OCI-LY1 (cell line): Measurements from ENCODE around the gene SRSF12.
"Not testable (repeated sequence)": the region's sequence is repeated elsewhere in the genome, so short reads cannot be mapped to it uniquely, and the experiment has no call there.

Experiments used
- H2AFZ ChIP-seq: fragments of 200-600 bp; sonication (generic), shearing (Covaris generic); 2 replicates; pipeline ENCODE4 v1.6.0; 2014; ENCODE audit warnings: antibody characterized with exemption, mild to moderate bottlenecking, low read length
- H3F3A ChIP-seq: fragments of 200-600 bp; sonication (generic), shearing (Covaris generic); 2 replicates; pipeline ENCODE4 v1.6.0; 2014; ENCODE audit warnings: mild to moderate bottlenecking, antibody characterized with exemption, low read length, moderate library complexity; ENCODE audit not compliant: insufficient read depth
- H3K27ac ChIP-seq: fragments of 200-600 bp; sonication (generic); 2 replicates; pipeline ENCODE4 v1.5.1; 2014; ENCODE audit warnings: low read length, mixed run types, mild to moderate bottlenecking, low read depth; ENCODE audit not compliant: poor library complexity, severe bottlenecking
- H3K27me3 ChIP-seq: fragments of 200-600 bp; sonication (generic); 2 replicates; pipeline ENCODE4 v1.6.0; 2014; ENCODE audit warnings: antibody characterized with exemption, mild to moderate bottlenecking, low read length, moderate library complexity; ENCODE audit not compliant: insufficient read depth
- H3K36me3 ChIP-seq: fragments of 200-600 bp; sonication (generic); 2 replicates; pipeline ENCODE4 v1.6.1; 2014; ENCODE audit warnings: mild to moderate bottlenecking, antibody characterized with exemption, low read length, moderate library complexity, mixed read lengths; ENCODE audit not compliant: insufficient read depth
- H3K4me1 ChIP-seq: fragments of 200-600 bp; sonication (generic); 2 replicates; pipeline ENCODE4 v1.5.1; 2014; ENCODE audit warnings: mild to moderate bottlenecking, low read length, moderate library complexity; ENCODE audit not compliant: insufficient read depth, severe bottlenecking
- H3K4me2 ChIP-seq: fragments of 200-600 bp; sonication (generic), shearing (Covaris generic); 2 replicates; pipeline ENCODE4 v1.6.1; 2014; ENCODE audit warnings: low read length
- H3K4me3 ChIP-seq: fragments of 200-600 bp; sonication (generic); 2 replicates; pipeline ENCODE4 v1.5.1; 2014; ENCODE audit warnings: low read length, low read depth, mild to moderate bottlenecking, mixed read lengths; ENCODE audit not compliant: poor library complexity, severe bottlenecking
- H3K79me2 ChIP-seq: fragments of 200-600 bp; shearing (Covaris generic); 2 replicates; pipeline ENCODE4 v1.6.1; 2016; ENCODE audit warnings: mixed run types, low read length, mixed read lengths; ENCODE audit not compliant: insufficient read depth
- H3K9ac ChIP-seq: fragments of 200-600 bp; sonication (generic), shearing (Covaris generic); 2 replicates; pipeline ENCODE4 v1.6.1; 2014; ENCODE audit warnings: mild to moderate bottlenecking, low read length, mixed read lengths
- H3K9me2 ChIP-seq: fragments of 200-600 bp; sonication (generic), shearing (Covaris generic); 2 replicates; pipeline ENCODE4 v1.6.1; 2014; ENCODE audit warnings: low read depth, mild to moderate bottlenecking, low read length, mixed read lengths
- H3K9me3 ChIP-seq: fragments of 200-600 bp; shearing (Covaris generic); 2 replicates; pipeline ENCODE4 v1.6.1; 2014; ENCODE audit warnings: low read length, mixed read lengths
- H4K20me1 ChIP-seq: fragments of 200-600 bp; sonication (generic), shearing (Covaris generic); 2 replicates; pipeline ENCODE4 v1.6.0; 2016; ENCODE audit warnings: mild to moderate bottlenecking, low read length; ENCODE audit not compliant: insufficient read depth
- CTCF ChIP-seq: fragments of 200-600 bp; sonication (generic), shearing (Covaris generic); IDR thresholded peaks from 2 replicates; pipeline ENCODE4 v1.5.1; 2017; ENCODE audit warnings: mild to moderate bottlenecking, antibody characterized with exemption, low read length, moderate library complexity, mixed read lengths
- EZH2 ChIP-seq: fragments of 200-600 bp; sonication (generic), shearing (Covaris generic); IDR thresholded peaks from 2 replicates; pipeline ENCODE4 v1.8.0; 2017; ENCODE audit warnings: borderline replicate concordance, mixed run types, mild to moderate bottlenecking, antibody characterized with exemption, low read length, moderate library complexity, mixed read lengths

SRSF12 gene

GRCh38 chr6:89132057-89132456 lies 14.2 kb upstream of the SRSF12 start:
- no peak overlapping the region for H3K4me3 ChIP-seq
- no peaks in the 10 kb centered on the region for H3K4me1 ChIP-seq
- H3K4me2 ChIP-seq: no peak overlapping the region
- H3K9me3 ChIP-seq: no peaks in the 10 kb centered on the region
- TF ChIP-seq CTCF: no peak
- TF ChIP-seq EZH2: no peak
- no peak overlapping the region for H3K27ac ChIP-seq
- H3F3A ChIP-seq: no peaks in the 10 kb centered on the region
- no peaks in the 10 kb centered on the region for H3K36me3 ChIP-seq
- no peak overlapping the region for H3K9ac ChIP-seq
- H3K9me2 ChIP-seq: no peaks in the 10 kb centered on the region
- H4K20me1 ChIP-seq: no peaks in the 10 kb centered on the region
- H2AFZ ChIP-seq: no peak overlapping the region
- no peaks in the 10 kb centered on the region for H3K79me2 ChIP-seq
- no peaks in the 10 kb centered on the region; the same call in 1 of the 2 replicates for H3K27me3 ChIP-seq

- no peaks in the 10 kb centered on the region for H3K79me2 ChIP-seq
- H3K9me2 ChIP-seq: no peaks in the 10 kb centered on the region
- H3K4me2 ChIP-seq: no peak overlapping the region
- no peak overlapping the region for H3K27ac ChIP-seq
- H3K36me3 ChIP-seq: no peaks in the 10 kb centered on the region
- H4K20me1 ChIP-seq: no peaks in the 10 kb centered on the region
- no peaks in the 10 kb centered on the region for H3K9me3 ChIP-seq
- H3F3A ChIP-seq: no peaks in the 10 kb centered on the region
- H3K27me3 ChIP-seq: no peaks in the 10 kb centered on the region; the same call in 1 of the 2 replicates
- no peak for TF ChIP-seq EZH2
- no peak for TF ChIP-seq CTCF
- H3K4me3 ChIP-seq: no peak overlapping the region
- no peak overlapping the region for H3K9ac ChIP-seq
- no peaks in the 10 kb centered on the region for H3K4me1 ChIP-seq
- H2AFZ ChIP-seq: no peak overlapping the region
Observed at GRCh38 chr6:89131599-89131998, 13.7 kb upstream of the SRSF12 start.

- H3K27me3 ChIP-seq, H4K20me1 ChIP-seq, H2AFZ ChIP-seq, H3F3A ChIP-seq, H3K36me3 ChIP-seq, H3K9me3 ChIP-seq, H3K4me3 ChIP-seq, H3K79me2 ChIP-seq, H3K4me1 ChIP-seq, H3K4me2 ChIP-seq, H3K9ac ChIP-seq, H3K27ac ChIP-seq, H3K9me2 ChIP-seq: not testable (repeated sequence)
Observed at GRCh38 chr6:89128256-89128671, 10.4 kb upstream of the SRSF12 start.

GRCh38 chr6:89122625-89123024 lies 4.8 kb upstream of the SRSF12 start:
- Histone ChIP-seq H3K4me2 (no peak overlapping the region), H3K9me2 (no peaks in the 10 kb centered on the region), H3K4me1 (no peaks in the 10 kb centered on the region), H3K27ac (no peak overlapping the region), H3K9me3 (no peaks in the 10 kb centered on the region), H4K20me1 (no peaks in the 10 kb centered on the region), H3K9ac (no peak overlapping the region), H3K79me2 (no peaks in the 10 kb centered on the region), H3K4me3 (no peak overlapping the region), H3F3A (no peaks in the 10 kb centered on the region), H3K27me3 (no peaks in the 10 kb centered on the region), H3K36me3 (no peaks in the 10 kb centered on the region; the same call in 1 of the 2 replicates), H2AFZ (no peak overlapping the region)
- TF ChIP-seq EZH2: no peak
- peak; percentile 73 for TF ChIP-seq CTCF
